ENCODE data around the gene MTG1.

MTG1 gene, protein sequence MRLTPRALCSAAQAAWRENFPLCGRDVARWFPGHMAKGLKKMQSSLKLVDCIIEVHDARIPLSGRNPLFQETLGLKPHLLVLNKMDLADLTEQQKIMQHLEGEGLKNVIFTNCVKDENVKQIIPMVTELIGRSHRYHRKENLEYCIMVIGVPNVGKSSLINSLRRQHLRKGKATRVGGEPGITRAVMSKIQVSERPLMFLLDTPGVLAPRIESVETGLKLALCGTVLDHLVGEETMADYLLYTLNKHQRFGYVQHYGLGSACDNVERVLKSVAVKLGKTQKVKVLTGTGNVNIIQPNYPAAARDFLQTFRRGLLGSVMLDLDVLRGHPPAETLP

DNA sequence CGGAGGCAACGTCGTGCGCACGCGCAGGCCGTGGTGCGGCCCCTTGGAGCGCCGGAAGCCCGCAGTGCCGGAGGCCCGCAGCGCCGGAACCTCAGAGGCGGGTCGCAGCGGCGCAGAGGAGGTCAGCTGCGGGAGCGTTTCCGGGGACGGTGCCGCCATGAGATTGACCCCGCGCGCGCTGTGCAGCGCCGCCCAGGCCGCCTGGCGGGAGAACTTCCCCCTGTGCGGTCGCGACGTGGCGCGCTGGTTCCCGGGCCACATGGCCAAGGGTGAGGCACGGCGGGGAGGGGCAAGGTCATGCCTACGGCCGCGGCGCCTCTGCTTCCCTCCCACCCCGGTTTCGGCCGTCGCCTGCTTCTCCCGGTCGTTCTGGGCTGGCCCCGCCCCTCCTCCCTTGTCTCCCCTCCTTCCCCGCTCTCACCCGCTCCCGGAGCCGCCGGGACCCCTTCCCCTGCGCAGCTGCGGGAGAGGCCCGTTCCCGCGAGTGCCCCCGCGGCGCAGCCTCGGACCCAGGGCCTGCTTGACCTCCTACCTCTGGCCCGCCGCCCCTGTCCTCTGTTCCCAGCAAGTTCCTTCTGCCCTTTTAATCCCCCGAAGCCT, at the start of gene MTG1:
Gene MTG1 (plus strand): TSS at position 94 of the 600 bp plus-strand sequence. CDS start 64 bp downstream, at position 158.
- TF ChIP-seq, protein P1, sequence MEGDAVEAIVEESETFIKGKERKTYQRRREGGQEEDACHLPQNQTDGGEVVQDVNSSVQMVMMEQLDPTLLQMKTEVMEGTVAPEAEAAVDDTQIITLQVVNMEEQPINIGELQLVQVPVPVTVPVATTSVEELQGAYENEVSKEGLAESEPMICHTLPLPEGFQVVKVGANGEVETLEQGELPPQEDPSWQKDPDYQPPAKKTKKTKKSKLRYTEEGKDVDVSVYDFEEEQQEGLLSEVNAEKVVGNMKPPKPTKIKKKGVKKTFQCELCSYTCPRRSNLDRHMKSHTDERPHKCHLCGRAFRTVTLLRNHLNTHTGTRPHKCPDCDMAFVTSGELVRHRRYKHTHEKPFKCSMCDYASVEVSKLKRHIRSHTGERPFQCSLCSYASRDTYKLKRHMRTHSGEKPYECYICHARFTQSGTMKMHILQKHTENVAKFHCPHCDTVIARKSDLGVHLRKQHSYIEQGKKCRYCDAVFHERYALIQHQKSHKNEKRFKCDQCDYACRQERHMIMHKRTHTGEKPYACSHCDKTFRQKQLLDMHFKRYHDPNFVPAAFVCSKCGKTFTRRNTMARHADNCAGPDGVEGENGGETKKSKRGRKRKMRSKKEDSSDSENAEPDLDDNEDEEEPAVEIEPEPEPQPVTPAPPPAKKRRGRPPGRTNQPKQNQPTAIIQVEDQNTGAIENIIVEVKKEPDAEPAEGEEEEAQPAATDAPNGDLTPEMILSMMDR (IDR thresholded peaks at IDR 0.05; ENCODE audit: low read depth, low read length), result no peak
- peak within 1 kb of the TSS; percentile 95 for H3K4me3 ChIP-seq (ENCODE audit: low read depth, low read length)

DNA sequence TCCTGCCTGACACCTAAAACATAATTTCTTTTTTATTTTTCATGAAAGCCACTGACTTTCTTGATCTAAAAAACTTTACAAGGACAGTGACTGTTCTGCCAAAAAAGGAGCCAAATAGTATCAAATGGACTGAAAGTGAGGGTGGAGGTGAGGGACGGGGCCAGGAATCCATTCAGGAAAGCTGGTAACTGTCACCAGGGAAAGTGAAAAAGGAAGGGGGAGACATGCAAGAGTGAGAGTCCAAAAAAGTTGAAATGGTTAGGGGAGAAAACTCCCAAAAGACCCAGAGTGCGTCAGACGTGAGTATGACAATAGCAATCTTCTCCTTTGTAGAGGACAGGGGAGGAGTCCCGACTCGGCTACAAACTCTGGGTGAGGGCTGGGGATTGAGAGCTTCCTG, 49.7 kb upstream of the MTG1 start:
- H3K4me3 ChIP-seq (ENCODE audit: low read depth, low read length), result no peak overlapping the region
- TF ChIP-seq, protein P1 (IDR thresholded peaks at IDR 0.05; ENCODE audit: low read depth, low read length), result no peak

DNA sequence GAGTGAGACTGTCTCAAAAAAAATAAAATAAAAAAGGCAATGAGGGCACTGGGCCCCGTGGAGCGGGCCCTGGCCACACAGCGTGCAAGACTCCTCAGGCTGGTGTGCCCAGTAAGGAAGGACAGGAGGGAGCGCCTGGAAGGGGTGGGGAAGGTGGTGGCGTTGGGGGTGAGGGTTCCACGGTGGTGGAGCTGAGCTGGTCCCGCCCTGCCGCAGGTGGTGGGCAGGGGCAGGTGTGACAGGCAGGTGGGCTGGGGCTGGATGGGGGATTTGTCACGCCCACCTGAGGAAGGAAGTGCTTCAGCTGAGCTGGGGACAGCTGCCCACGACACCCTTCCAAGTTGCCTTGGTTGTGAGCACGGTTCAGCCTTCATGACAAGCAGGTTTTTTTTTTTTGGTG, 47.5 kb upstream of the MTG1 start:
- no peak overlapping the region for H3K4me3 ChIP-seq (ENCODE audit: low read depth, low read length)
- TF ChIP-seq, protein P1 (IDR thresholded peaks at IDR 0.05; ENCODE audit: low read depth, low read length), result no peak

DNA sequence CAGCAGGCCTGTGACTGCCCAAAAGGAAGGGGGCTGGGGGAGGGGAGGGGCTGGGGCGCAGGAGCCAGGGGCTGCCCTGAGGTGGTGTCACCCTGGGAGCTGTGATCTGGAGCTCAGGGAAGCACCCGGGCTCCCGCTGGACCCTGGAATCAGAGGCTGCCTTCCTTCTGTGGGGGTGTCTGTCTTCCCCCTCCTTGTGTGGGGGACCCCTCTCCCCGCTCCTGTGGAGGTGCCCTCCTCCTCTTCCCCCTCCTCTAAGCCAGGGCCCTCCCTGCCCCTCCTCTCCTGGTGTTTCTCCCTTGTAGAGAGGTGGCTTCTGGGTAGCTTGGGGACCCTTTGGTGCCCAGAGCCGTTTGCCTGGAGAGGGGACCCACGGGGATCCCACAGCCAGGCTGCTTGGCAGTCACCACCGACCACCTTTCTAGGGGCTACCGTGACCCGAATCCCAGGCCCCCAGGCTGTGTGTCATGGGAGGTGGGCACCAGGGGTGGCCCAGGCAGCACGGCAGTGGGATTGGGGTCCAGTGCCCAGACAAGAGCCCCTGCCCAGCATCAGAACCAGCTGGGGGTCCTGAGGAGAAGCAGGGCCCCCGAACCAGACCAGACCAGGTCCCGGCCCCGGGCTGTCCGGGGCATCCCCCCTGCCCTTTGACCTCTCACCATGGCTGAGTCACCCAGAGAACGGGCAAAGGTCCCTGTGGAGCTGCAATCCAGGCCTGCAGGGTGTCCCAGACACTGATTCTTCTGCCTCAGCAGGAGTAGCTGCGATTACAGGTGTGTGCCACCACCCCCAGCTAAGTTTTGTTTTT, 46.0 kb upstream of the MTG1 start:
- TF ChIP-seq, protein P1 (IDR thresholded peaks at IDR 0.05; ENCODE audit: low read depth, low read length), result no peak
- H3K4me3 ChIP-seq (ENCODE audit: low read depth, low read length), result no peak overlapping the region

DNA sequence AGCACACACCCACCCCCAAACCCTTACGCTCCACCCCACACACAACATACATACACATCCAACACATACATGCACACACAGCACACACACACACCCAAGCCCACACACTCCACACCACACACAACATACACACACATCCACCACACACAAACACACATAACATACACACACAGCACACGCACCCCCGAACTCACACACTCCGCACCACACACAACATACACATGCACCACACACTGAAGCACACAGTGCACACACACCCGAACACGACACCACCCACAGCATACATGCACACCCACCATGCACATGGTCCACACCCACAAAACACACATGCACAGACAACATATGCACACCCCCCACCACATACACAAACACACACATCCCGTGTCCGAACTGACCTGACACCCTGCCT, 44.8 kb upstream of the MTG1 start:
- TF ChIP-seq, protein P1 (IDR thresholded peaks at IDR 0.05; ENCODE audit: low read depth, low read length), result no peak
- H3K4me3 ChIP-seq (ENCODE audit: low read depth, low read length), result no peak overlapping the region

DNA sequence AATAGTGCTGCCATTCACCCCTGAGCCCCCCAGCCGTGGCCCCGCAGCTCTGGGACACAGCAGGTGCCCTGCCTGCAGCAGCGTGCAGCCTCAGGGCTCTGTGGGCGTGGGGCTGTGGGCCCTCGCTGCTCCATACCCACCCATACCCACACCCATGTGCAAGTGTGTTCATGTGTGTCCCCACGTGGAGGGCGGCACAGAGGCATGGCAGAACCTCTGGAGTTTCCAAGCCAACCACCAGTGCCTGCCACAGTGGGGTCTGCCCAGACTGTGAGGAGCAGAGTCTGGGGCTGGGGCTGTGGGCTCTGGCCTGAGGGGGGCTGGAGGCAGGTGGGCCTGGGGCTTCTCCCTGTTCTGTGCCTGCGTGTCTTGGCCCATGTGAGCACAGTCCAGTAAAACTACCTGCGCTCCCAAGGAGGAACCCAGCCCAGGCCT, 44.4 kb upstream of the MTG1 start:
- TF ChIP-seq, protein P1 (IDR thresholded peaks at IDR 0.05; ENCODE audit: low read depth, low read length), result no peak

More for the DNA sequence above, 44.4 kb upstream of the MTG1 start:
- H3K4me3 ChIP-seq (ENCODE audit: low read depth, low read length), result no peak overlapping the region
